ENCODE results near the gene RAB40C.
A peak's percentile ranks its signal among the peaks of the same experiment; 100 is the strongest.

The RAB40C gene

DNA sequence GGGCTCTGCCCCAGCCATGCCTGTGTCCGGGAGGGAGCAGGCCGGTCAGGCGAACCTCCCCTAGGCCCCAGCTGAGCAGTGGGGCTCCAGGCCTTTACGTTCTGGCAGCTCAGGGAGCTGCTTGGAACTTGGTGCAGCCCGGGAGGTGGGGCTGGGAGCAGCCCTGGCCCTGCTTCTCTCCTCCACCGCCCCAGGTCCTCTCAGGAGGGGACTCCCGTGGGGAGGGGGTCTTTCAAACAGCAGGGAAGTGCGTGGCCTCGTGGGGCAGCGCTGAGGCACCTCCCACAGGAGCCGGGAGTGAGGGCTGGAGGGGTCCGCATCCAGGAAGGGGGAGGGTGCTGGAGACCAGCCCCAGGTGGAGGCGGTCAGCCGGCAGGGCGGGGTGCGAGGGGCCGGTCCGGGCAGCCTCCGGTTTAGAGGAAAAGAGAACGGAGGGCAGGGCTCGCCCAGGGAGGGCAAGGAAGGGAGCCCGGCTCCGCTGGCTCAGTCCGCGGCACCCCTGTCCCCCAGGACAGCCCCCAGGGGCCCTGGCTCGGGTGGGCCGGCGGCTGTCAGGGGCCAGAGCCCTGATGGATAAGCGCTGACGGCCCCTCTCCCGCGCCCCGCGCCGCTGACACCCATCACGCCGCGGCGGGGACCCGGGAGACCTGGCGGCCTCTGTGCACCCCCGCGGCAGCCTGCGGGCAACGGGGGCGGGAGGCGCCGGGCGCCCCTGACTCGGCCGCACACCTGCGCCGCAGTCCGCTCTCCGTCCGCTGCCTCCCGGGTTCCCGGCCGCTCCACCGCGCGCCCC lies 30.3 kb upstream of the RAB40C start:
- no peak for DNase-seq

DNA sequence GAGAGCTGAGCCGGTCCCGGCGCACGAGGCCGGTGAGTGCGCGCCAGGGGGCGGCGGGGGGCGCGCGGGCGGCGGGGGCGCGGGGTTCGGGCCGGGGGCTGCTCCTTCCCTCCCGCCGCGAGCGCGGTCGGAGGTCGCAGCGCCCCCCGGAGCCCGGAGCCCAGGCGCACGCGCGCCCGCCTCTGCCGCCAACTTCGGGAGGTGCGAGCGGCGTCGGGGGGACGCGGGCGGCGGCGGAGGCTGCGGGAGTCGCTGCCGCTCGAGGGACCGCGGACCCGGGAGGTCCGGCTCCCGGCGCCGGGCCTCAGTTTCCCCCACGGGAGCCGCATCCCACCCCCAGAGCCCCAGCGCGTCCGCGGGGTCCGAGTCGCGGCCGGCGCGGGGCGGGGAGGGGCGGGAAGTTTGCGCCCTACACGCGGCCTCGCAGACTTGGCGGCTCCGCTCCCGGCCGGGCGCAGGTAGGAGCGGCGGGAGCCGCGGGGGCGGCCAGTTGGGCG lies 29.6 kb upstream of the RAB40C start, which contains the start of gene PRR35:
TSS of gene PRR35 (plus strand) at position 191 of the 497 bp plus-strand sequence. CDS start 2,901 bp downstream, outside the sequence.
- DNase-seq, result no peak

DNA sequence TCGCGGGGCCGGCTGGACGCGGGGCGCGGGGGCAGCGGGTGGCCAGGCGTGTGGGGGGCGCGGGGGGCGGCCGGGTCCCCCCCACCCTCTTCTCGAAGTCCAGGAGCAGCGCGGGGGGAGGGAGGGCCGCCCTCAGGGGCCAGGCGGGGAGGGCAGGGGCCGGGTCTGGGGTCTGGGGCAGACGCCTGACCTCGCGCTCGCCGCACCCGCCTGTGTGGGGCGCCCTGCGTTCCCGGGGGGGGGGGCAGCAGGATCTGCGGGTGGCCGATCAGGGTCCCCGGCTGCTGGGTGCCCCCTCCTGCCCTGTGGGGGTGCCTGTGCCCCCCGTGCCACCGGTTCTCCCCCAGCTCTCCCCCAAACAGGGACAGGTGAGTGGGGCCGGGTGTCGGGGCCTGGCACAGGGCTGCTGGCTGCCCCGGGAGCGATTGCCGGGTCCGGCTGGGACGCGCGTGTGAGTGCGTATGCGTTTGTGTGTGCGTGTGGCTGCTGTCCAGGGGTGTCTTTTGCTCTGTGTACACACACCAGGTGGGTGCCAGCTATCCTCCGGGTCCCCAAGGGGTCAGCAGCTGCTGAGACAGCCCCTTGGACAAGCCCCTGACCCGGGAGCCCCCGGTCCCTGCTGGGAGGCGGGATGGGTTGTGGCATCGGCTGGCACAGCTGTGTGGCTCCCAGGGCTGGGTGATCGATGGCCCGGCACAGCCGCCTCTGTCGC lies 29.0 kb upstream of the RAB40C start:
- no peak for DNase-seq

DNA sequence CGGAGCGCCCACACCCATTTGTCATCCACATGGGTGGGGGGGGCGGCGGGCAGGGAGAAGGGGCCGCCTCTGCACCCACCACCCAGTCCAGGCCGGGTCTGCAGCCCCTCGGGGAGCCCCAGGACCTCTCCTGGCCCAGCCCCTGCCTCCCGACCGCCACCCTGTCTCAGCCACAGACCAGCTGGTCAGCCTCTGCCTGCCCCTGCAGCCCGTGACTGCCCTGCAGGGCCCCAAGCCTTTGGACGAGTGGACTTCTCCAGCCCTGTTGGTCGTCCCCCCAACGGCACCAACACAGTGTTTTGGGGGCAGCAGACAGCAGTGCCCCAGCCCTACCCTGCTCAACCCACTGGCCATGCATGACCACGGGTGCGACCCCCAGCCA lies 28.5 kb upstream of the RAB40C start:
- no peak for DNase-seq

DNA sequence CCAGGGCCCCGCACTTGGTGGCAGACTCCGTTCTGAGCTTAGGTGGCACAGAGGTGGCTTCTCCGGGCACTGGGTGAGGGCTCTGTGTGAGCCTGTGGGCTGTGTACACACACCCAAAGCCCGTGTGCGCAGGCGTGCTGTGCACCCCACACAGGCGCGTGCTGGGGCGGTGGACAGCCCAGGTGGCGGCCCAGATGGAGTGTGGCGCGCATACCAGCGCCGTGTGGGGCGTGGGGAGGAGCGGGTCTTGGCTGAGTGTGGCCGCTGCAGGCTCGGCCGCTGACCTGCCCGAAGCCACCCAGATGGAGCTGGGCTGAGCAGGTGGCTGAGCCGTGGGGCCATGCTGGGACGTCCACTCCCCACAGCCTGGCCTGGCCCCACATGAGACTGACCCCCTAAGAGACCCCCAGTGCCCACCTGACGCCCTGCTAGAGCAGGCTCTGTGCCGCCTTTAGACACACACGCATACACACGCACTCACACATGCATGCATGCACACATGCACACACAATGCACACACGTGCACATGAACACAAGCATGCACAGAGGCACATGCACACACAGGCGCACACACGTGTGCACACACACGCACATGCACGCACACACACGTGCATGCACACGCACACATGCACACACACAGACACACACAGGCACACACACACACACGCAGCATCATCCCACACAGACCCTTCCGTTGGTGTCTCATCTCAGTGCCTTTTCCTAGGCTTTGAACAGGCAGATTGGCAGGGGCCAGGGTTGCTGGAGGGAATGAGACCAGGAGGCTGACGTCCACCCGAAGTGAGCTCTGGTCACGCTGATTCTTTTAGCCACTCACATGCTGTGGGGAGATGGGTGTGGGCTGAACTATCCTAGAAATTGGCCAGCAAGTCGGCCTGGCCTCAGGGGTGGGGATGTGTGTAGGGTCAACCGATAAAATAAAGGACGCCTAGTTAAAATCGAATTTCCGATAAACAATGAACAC lies 27.6 kb upstream of the RAB40C start:
- peak in 1 of 2 experiments; percentile 55 for DNase-seq

DNA sequence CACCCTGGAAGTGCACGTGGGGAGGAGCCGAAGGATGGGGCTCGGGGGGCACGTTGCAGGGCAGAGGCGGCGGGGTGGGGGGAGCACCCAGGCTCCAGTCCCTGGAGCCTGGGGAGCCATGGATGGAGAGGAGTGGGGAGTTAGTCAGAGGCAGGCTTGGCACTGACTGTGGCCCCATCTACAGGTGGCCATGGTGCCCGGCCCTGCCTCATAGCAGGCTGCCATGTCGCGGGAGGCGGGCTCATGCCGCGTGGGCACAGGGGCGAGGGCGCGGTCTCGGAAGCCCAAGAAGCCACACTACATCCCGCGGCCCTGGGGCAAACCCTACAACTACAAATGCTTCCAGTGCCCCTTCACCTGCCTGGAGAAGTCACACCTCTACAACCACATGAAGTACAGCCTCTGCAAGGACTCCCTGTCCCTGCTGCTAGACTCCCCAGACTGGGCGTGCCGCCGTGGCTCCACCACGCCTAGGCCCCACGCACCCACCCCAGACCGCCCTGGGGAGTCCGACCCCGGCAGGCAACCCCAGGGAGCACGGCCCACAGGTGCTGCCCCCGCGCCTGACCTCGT lies 26.7 kb upstream of the RAB40C start:
- DNase-seq, result no peak

DNA sequence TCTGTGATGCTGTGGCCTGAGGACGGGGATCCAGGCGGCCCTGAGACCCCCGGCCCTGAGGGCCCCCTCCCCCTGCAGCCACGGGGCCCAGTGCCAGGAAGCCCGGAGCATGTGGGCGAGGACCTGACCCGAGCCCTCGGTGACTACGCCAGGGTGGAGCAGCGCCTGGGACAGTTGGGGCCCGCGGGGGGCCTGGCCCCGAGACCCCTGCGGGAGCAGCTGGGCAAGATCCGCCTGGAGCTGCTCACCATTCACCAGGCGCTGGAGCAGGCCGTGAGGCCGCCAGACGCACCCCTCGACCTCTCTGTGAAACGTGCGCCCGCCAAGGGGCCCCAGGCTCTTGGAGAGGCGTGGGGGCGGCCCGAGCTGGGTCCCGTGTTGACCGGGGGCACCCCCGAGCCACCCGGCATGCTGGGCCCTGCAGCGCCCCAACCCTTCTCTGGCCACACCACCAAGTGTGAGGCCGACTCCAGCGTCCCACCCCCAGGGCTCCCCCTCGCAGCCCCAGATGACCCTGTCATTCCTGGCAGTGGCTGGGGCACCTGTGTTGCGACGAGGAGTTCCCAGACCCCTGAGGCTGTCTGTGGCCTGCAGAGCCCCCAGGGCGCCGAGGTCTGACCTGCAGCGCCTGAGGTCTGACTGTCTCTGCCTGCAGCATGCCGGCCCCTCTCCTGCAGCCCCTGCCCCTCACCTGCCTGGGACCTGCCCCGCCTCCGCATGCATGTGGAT lies 25.0 kb upstream of the RAB40C start:
- no peak for DNase-seq

DNA sequence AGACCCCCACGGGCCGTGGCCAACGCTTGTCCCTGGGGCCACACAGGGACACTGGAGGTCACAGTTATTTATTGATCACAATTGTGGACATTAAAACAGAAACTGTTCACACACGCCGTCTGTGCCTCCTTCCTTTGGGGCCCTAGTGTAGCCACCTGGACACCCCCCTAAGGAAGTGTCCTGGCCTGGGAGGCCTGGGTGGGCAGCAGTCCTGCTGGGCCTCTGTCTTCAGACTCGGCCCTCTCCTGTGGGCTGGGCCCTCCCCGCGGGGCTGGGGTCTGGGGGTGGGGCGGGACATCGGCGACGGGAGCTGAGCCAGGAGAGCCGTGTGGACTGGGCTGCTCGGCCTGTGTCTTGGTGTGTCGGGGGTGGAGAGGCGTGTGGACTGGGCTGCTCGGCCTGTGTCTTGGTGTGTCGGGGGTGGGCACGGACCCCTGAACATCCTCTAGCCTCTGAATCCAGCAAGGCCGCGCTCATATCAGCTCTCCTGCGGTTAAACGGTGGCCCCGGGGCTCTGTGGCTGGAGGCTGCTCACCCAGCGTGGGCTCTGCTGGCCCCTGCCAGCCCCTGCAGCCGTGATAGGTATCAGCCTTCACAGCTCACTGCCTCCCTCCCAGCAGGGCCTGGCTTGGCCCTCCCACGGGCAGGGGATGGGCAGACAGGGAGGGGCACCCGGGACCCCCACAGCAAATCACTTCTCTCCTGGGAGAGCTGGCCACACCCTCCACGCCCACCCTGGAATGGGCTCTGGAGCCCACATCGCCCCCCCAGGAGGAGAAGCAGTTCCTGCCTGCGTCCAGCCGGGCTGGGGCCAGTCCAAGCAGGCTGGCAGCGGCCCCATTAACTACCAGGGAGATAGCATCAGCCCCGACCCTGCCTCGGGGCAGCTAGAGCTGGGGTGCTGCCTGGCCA lies 24.2 kb upstream of the RAB40C start:
- DNase-seq, result no peak

DNA sequence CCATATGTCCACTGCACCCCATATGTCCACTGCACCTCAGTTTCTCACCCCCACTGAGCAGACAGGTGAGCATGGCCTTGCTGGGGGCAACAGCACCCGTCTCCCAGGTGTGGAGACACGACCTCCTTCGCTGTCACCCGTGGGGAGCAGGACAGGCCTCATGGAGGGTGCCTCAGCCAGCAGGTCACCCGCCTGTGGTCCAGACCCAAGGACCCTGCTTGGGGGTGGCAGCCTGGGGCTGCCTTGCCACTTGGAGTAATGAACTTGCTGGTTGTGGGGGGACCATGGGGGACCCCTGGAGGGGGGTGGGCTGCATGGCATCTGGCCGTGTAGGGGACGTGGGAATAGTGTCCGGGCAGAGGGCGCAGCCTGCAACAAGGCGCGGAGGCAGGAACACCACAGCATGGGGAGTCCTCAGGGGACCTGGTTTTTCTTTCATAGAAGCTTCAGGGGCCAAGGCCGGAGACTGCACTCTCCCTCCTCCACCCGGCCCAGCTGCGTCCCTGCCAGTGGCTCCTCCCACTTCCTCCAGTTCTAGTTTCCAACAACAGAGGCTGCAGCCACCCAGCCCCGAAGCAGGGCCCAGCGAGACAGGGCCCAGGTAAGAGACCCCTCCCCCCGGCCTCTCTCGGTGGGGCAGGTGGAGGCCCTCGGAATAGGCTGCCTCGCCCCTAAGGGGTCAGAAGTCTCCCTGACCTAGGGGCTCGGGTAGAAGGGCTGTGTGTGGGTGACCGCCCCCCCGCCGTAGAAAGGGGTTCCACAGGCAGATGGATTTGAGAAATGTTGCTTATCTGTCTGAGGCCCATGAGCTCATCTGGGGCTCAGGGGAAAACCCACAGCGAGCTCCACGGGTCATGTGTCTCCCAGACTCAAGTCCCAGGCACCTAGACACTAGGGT lies 23.1 kb upstream of the RAB40C start, which contains the start of gene NHLRC4:
TSS of gene NHLRC4 (plus strand) at position 531 of the 898 bp plus-strand sequence. CDS start 1,043 bp downstream, outside the sequence.
- no peak for DNase-seq

DNA sequence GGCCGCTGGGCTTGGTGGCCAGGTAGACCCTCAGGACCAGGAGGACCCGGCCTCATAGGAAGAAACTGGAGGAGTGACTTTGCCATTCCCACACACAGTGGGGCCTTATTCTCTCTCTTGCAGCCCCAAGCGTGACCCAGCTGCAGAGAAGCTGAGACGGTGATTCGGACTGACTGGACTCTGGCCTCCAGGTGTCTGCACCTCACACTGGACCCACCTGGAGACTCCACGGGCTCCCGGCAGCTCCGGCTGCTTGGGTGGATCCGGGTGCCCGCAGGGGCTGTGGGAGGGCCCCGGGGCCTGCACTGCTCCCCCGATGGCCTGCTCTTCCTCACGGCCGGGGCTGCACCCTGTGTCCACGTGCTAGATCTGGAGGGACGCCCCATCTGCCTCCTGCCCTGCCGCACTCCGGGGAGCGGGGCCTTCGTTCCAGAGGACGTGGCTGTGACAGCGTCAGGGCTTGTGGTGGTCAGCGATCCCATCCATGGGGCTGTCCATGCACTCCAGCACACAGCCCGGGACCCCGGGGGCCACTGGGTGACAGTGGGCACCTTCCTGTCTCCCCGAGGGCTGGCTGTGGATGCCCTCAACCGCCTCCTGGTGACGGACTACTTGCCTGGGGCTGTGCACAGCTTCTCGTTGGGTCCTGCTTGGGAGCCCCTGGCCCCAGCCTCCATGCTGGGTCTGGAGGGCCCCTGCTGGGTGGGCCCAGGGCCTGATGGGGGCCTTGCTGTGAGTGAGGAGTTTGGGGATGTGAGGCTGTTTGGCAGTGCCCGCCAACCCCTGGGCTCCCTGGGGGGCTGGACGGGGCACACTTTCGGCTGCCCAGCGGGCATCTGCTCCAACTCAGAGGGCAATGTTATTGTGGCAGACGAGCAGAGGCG lies 22.3 kb upstream of the RAB40C start:
- no peak for DNase-seq

DNA sequence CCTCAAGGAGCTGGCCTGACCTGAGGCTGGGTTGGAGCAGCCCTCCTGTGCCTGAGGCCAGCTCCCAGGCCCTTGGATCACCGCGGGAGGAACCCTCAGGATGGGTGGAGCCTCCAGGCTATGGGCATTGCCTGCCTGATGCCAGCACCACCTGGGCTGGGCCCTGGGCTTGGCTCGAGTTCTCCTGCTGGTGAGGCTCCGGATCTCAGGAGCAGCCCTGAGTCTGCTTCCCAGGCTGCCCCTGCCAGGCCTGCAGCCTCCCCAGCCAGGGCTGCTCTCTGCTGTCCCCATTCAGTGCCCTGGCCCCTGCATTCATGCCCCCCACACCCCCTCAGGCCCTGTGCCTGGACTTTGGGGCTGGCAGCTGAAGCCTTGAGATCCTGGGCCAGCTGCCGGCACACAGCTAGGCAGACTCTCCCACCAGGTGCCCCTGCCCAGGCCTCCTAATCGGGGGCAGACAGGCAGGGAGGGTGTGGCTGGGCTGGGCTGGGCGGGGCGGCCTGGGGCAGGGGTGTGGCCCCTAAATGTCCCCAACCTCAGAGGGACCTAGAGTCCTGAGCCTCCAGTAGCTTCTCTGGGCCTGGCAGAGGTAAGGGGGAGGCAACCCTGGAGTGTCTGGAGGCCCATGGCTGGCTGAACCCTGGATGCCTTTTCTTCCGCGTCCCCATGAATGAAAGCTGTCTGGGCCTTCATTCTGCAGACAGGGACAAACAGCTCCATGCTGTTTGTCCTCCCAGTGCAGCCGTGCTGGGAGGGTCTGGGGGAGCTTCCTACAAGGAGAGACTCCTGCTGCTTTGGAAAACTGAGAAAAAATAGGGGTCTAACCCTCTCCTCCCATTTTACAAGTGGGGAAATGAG lies 21.2 kb upstream of the RAB40C start:
- no peak for DNase-seq

DNA sequence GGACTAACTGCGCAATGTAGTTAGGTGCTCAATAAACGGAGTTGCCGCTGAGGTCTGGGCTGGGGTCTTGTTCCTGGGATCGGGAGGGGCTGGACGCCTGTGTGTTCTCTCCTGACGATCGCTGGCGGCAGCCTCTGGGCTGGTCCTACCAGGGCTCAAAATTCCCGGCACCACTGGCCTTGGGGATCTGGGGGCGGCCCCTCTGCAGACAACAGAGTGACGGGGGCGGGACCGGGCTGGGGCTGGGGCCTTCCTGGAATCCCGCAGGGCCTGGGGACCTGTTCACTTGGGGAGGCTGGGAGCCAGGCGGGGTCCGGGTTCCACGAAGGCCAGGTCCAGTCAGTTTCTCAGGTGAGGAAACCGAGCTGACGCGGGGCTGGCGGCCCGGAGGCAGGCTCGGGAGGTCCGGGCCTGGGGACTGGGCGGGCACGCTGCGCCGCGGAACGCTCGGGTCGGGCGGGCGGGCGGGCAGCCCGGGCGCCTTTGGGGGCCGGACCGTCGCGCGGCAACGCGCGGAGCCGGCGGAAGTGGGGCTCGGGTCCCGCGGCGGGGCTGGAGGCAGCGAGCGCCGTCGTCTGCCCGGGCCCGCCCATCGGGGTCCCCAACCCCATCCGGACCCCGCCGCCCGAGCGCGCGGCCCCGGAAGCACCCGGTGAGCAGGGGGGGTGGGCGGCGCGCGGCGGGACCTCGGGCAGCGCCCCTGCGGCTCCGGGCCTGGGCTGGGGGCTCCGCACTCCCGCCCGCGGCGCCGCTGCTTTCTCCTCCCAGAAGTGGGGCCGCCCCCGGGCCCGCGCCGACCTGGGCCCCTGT lies 20.2 kb upstream of the RAB40C start, which contains the start of gene PIGQ:
TSS of gene PIGQ (plus strand) at position 524 of the 810 bp plus-strand sequence. CDS start 4,107 bp downstream, outside the sequence.
- no peak for DNase-seq

DNA sequence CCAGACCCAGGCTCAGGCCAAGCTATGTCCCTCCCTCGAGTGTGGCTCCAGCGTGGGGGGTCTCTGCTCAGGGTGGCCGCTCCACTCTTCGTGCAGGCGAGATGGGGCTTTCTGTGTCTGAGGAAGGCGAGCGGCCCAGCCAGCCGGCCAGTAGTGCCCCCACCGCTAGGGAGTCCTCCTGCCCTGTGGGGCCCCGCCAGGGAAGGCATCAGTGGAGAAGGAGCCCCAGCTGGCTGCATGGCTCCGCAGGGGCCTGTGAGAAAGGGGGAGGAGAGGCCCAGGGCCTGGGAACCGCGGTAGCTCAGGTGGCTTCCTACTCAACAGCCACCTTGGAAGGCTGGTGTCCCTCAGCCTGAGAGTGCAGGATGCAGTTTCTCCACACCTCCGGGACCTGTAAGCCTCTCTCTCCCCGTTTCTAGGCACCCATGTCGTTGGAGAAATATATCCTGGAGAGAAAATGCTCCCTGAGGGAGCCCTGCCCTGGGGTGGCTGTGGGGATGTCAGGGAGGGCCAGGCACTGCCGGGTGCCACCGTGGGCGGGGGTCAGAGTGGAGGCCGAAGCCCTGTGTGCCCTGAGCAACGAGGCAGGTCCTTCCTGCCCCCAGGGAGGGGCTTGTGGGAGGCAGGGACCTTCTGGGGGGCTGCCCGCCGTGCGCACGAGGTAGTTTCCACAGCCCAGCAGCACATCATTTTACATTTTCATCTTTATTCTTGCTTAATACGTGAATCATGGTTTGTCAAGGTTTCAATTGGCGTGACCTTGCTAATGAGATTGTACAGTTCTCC lies 16.8 kb upstream of the RAB40C start:
- no peak for DNase-seq

DNA sequence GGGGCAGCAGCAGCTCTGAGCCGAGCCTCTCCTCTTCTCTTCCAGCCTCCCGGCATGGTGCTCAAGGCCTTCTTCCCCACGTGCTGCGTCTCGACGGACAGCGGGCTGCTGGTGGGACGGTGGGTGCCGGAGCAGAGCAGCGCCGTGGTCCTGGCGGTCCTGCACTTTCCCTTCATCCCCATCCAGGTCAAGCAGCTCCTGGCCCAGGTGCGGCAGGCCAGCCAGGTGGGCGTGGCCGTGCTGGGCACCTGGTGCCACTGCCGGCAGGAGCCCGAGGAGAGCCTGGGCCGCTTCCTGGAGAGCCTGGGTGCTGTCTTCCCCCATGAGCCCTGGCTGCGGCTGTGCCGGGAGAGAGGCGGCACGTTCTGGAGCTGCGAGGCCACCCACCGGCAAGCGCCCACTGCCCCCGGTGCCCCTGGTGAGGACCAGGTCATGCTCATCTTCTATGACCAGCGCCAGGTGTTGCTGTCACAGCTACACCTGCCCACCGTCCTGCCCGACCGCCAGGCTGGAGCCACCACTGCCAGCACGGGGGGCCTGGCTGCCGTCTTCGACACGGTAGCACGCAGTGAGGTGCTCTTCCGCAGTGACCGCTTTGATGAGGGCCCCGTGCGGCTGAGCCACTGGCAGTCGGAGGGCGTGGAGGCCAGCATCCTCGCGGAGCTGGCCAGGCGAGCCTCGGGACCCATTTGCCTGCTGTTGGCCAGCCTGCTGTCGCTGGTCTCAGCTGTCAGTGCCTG lies 15.7 kb upstream of the RAB40C start:
- no peak for DNase-seq
